ENCODE measurements around the gene PLA2G2E.

- TF ChIP-seq POLR2A (IDR thresholded peaks at IDR 0.05) = no peak
- no peak for TF ChIP-seq CTCF (IDR thresholded peaks at IDR 0.05)
These were observed 40.2 kb upstream of the PLA2G2E start for GRCh38 chr1:19963636-19964035.
